ENCODE results near the gene BAIAP2. TPM values are rescaled to one million over a fixed set of nuclear protein-coding genes. Genes with fewer than 3 reads are reported as not detected.

Gene BAIAP2
- total and polyA plus RNA-seq, 2 donors (not counting 1 experiment from before 2014, with no cell fraction given) = 1.3 to 12.0 TPM

DNA sequence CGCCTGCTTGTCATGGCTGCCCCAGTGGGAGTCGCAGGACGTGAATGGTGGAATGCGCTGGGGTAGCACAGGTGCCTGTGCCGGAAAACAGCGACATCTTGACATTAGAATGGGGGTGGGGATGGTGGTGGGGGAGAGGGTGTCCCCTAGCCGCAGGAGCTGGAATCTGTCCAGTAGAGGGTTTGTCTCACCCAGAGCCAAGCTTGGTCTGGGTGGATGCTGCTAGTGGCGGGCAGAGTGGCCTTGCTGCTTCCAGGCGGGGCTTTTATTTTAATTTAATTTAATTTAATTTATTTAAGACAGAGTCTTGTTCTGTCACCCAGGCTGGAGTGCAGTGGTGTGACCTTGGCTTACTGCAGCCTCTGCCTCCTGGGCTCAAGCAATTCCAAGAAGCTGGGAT is 7.7 kb downstream of the BAIAP2 start:
- Mint-ChIP-seq H3K27me3 (peaks cover 22% of the 10 kb centered on the region), H3K9me3 (ENCODE audit: insufficient read depth) (no peaks in the 10 kb centered on the region), H3K4me3 (no peak overlapping the region), H3K27ac (no peak overlapping the region), H3K4me1 (no peaks in the 10 kb centered on the region)
- peaks cover 0 to under 1% (median 0%) of the 10 kb centered on the region in 3 donors for H3K9me3 ChIP-seq (ENCODE audit: control extremely low read depth in 1 of 3, control insufficient read depth in 2 of 3, insufficient read depth in 1 of 3, low read length in 2 of 3)
- H4K20me1 ChIP-seq (ENCODE audit: control insufficient read depth, insufficient read depth, low read length, poor library complexity, severe bottlenecking) = no peaks in the 10 kb centered on the region
- TF ChIP-seq EZH2 (IDR thresholded peaks at IDR 0.05; ENCODE audit: borderline replicate concordance, insufficient read depth, low read depth, low read length, poor library complexity, severe bottlenecking) (no peak), CTCF (IDR thresholded peaks at IDR 0.05) (no peak)
- DNase-seq (no peak), ATAC-seq (ENCODE audit: low read depth) (no peak)
- H3K4me3 ChIP-seq (ENCODE audit: control extremely low read depth in 1 of 5, extremely low read depth in 1 of 5, insufficient read depth in 1 of 5, low read depth in 2 of 5, low read length in 4 of 5) = no peak overlapping the region
- ChIA-PET CTCF (no interaction called here), POLR2A (no interaction called here)
- intact Hi-C loops (cut with micrococcal nuclease) = no loop called here
- H3K27me3 ChIP-seq (replicated peaks in 1 of 4; ENCODE audit: control extremely low read depth in 1 of 4, control insufficient read depth in 3 of 4, insufficient read depth in 4 of 4, low read length in 3 of 4) = peaks cover 0 to 23% (median 1%) of the 10 kb centered on the region in 4 experiments
- H3K27ac ChIP-seq (ENCODE audit: low read length in 2 of 2) = no peak overlapping the region
- no peak overlapping the region for H3K4me2 ChIP-seq (replicated peaks; ENCODE audit: low read depth, low read length, poor library complexity, severe bottlenecking)
- no peaks in the 10 kb centered on the region for H3K4me1 ChIP-seq (ENCODE audit: control insufficient read depth in 2 of 2, insufficient read depth in 2 of 2, low read length in 2 of 2)
- no peak overlapping the region for H3K9ac ChIP-seq (ENCODE audit: low read length)
- H2AFZ ChIP-seq (ENCODE audit: insufficient read depth, low read depth, low read length, poor library complexity, severe bottlenecking) = no peak overlapping the region
- no peaks in the 10 kb centered on the region for H3K79me2 ChIP-seq (ENCODE audit: control insufficient read depth, insufficient read depth, low read length)
- H3K36me3 ChIP-seq (replicated peaks in 1 of 2; ENCODE audit: control extremely low read depth in 1 of 2, control insufficient read depth in 1 of 2, extremely low read depth in 1 of 2, insufficient read depth in 2 of 2, low read length in 1 of 2) = no peaks in the 10 kb centered on the region
- WGBS (ENCODE audit: insufficient coverage) = 98% methylated on average over 7 of the region's 9 CpGs

- DNase-seq (no peak), ATAC-seq (ENCODE audit: low read depth) (no peak)
- no peak overlapping the region for H3K4me3 ChIP-seq (ENCODE audit: control extremely low read depth in 1 of 5, extremely low read depth in 1 of 5, insufficient read depth in 1 of 5, low read depth in 2 of 5, low read length in 4 of 5)
- H3K4me3 Mint-ChIP-seq = no peak overlapping the region
- no peaks in the 10 kb centered on the region for H3K4me1 Mint-ChIP-seq
- POLR2A ChIA-PET = no interaction called here
- H3K9ac ChIP-seq (ENCODE audit: low read length) = no peak overlapping the region
- H3K27me3 ChIP-seq (replicated peaks in 1 of 4; ENCODE audit: control extremely low read depth in 1 of 4, control insufficient read depth in 3 of 4, insufficient read depth in 4 of 4, low read length in 3 of 4) = peaks cover 0 to 17% (median 1%) of the 10 kb centered on the region in 4 experiments
- H3K27ac Mint-ChIP-seq = no peak overlapping the region
- intact Hi-C loops (cut with micrococcal nuclease) = no loop called here
- CTCF ChIA-PET = no interaction called here
- no peaks in the 10 kb centered on the region for H4K20me1 ChIP-seq (ENCODE audit: control insufficient read depth, insufficient read depth, low read length, poor library complexity, severe bottlenecking)
- H3K79me2 ChIP-seq (ENCODE audit: control insufficient read depth, insufficient read depth, low read length) = no peaks in the 10 kb centered on the region
- H3K9me3 ChIP-seq (ENCODE audit: control extremely low read depth in 1 of 3, control insufficient read depth in 2 of 3, insufficient read depth in 1 of 3, low read length in 2 of 3) = peaks cover 0 to 3% (median 0%) of the 10 kb centered on the region in 3 donors
- H2AFZ ChIP-seq (ENCODE audit: insufficient read depth, low read depth, low read length, poor library complexity, severe bottlenecking) = no peak overlapping the region
- H3K27me3 Mint-ChIP-seq = peaks cover 18% of the 10 kb centered on the region
- H3K27ac ChIP-seq (ENCODE audit: low read length in 2 of 2) = no peak overlapping the region
- H3K4me1 ChIP-seq (ENCODE audit: control insufficient read depth in 2 of 2, insufficient read depth in 2 of 2, low read length in 2 of 2) = no peaks in the 10 kb centered on the region
- 95% methylated on average over 19 of the region's 19 CpGs for WGBS (ENCODE audit: insufficient coverage)
- H3K4me2 ChIP-seq (replicated peaks; ENCODE audit: low read depth, low read length, poor library complexity, severe bottlenecking) = no peak overlapping the region
- H3K36me3 ChIP-seq (replicated peaks in 1 of 2; ENCODE audit: control extremely low read depth in 1 of 2, control insufficient read depth in 1 of 2, extremely low read depth in 1 of 2, insufficient read depth in 2 of 2, low read length in 1 of 2) = no peaks in the 10 kb centered on the region
- no peaks in the 10 kb centered on the region for H3K9me3 Mint-ChIP-seq (ENCODE audit: insufficient read depth)
- TF ChIP-seq CTCF (IDR thresholded peaks at IDR 0.05) (no peak), EZH2 (IDR thresholded peaks at IDR 0.05; ENCODE audit: borderline replicate concordance, insufficient read depth, low read depth, low read length, poor library complexity, severe bottlenecking) (no peak)
Observed at GRCh38 chr17:81043319-81043724, 8.4 kb downstream of the BAIAP2 start.
